KOPT-K1 (cell line): ENCODE results near the gene CCDC6.
"Not testable (repeated sequence)": the region's sequence is repeated elsewhere in the genome, so short reads cannot be mapped to it uniquely, and the experiment has no call there.

Experiments used
- H3K27ac ChIP-seq: fragments of 200-600 bp; sonication (generic); 2 replicates; pipeline ENCODE4 v1.5.1; 2016; ENCODE audit warnings: antibody characterized with exemption, mild to moderate bottlenecking, low read depth, low read length; ENCODE audit not compliant: poor library complexity, severe bottlenecking
- H3K36me3 ChIP-seq: fragments of 200-600 bp; sonication (generic); 2 replicates; pipeline ENCODE4 v1.5.1; 2017; ENCODE audit warnings: antibody characterized with exemption, mild to moderate bottlenecking, low read length, moderate library complexity; ENCODE audit not compliant: insufficient read depth
- H3K9me3 ChIP-seq: fragments of 200-600 bp; sonication (generic); 2 replicates; pipeline ENCODE4 v1.5.1; 2017; ENCODE audit warnings: antibody characterized with exemption, low read length, mild to moderate bottlenecking; ENCODE audit not compliant: insufficient read depth, poor library complexity, severe bottlenecking

The CCDC6 gene

GRCh38 chr10:59807629-59808620, 98.4 kb downstream of the CCDC6 start:
- Histone ChIP-seq H3K27ac (no peak overlapping the region), H3K9me3 (no peaks in the 10 kb centered on the region), H3K36me3 (peaks cover 96% of the 10 kb centered on the region)

GRCh38 chr10:59805014-59805413, 101.3 kb downstream of the CCDC6 start:
- H3K36me3 ChIP-seq = peaks cover 91% of the 10 kb centered on the region
- no peak overlapping the region for H3K27ac ChIP-seq

GRCh38 chr10:59804220-59804619, 102.1 kb downstream of the CCDC6 start:
- Histone ChIP-seq H3K9me3 (no peaks in the 10 kb centered on the region), H3K36me3 (peaks cover 83% of the 10 kb centered on the region), H3K27ac (no peak overlapping the region)

More at GRCh38 chr10:59805014-59805413, 101.3 kb downstream of the CCDC6 start:
- no peaks in the 10 kb centered on the region for H3K9me3 ChIP-seq

DNA sequence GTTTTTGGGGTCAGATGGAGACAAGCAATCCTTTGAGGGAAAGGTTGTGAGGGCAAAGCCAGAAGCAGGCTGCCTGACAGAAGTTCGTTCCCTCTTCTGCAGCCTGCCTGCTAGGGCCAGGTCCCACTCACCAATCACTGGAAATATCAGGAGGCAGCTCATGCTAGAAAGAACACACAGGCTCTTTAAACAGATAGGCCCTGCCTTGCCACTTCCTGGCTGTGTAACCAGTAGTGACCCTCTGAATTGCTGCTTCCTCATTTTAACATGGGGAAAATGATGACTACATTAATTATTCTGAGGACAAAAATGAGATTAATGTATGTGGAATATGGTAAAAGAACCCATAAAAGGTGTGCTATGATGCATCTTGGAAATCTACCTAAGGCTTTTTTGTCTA, 102.6 kb downstream of the CCDC6 start:
- no peaks in the 10 kb centered on the region for H3K9me3 ChIP-seq
- no peak overlapping the region for H3K27ac ChIP-seq
- peaks cover 82% of the 10 kb centered on the region for H3K36me3 ChIP-seq

DNA sequence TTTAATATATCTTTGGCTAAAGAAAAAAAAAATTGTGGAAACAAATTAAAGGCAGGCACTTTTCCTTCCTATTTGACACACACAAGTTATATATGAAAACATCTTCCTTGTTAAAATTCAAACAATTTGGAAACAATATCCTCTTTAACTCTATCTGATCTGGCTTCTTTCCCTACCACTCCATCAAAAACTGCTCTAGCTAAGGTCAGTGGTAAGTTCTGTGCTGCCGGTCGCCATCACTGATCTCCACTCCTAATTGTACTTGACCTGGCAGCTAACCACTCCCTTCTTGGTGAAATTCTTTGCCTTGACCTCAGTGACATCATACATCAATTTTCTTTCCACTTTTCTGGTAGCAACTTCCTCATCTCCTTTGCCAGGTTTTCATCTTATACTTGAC, 105.2 kb downstream of the CCDC6 start:
- Histone ChIP-seq H3K27ac (no peak overlapping the region), H3K9me3 (peaks cover 9% of the 10 kb centered on the region), H3K36me3 (peaks cover 82% of the 10 kb centered on the region)

GRCh38 chr10:59799421-59799820, 106.9 kb downstream of the CCDC6 start:
- H3K9me3 ChIP-seq = peaks cover 11% of the 10 kb centered on the region
- H3K36me3 ChIP-seq = peaks cover 77% of the 10 kb centered on the region
- no peak overlapping the region for H3K27ac ChIP-seq

DNA sequence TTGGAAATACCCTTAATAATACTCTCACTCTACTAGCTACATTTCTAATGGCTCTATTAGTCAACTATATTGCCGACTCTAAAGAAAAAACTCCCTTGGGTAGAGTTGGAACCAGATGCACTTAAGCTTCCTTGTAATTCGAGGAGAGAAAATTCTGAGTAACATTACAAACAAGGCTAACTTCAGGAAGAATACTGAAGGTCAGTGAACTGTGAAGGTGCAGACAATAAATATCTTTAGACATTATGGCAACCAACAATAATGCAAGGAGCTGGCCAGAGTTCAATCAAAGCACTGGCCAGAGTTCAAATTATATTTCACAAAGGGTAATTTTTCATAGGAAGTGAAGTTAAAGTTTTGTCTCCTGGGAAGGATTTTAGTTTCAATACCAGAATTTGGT, 112.4 kb downstream of the CCDC6 start:
- no peak overlapping the region for H3K27ac ChIP-seq
- peaks cover 11% of the 10 kb centered on the region for H3K9me3 ChIP-seq
- H3K36me3 ChIP-seq = peaks cover 71% of the 10 kb centered on the region

GRCh38 chr10:59792812-59793211, 113.5 kb downstream of the CCDC6 start:
- peaks cover 67% of the 10 kb centered on the region for H3K36me3 ChIP-seq
- peaks cover 11% of the 10 kb centered on the region for H3K9me3 ChIP-seq
- no peak overlapping the region for H3K27ac ChIP-seq

DNA sequence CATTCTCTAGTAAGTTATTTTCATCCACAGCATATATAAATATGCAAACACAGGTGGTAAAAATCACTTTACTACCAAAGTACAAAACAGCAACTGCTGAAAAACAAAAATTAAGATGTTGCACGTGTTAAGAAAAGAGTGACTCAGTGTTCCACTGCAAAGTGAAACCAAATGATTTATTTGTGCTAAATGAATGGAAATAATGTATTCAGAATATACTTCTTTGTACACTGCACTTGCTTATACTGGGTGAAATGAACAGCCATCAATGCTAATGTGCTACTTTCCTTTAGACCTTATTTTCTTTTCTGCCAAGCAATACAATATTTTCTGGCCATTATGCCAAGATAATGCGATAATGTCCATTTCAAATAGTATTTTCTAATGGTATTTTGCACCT, 114.8 kb downstream of the CCDC6 start:
- Histone ChIP-seq H3K9me3 (peaks cover 5% of the 10 kb centered on the region), H3K27ac (no peak overlapping the region), H3K36me3 (peaks cover 54% of the 10 kb centered on the region)

GRCh38 chr10:59790080-59790479, 116.3 kb downstream of the CCDC6 start:
- not testable (repeated sequence) for H3K27ac ChIP-seq, H3K9me3 ChIP-seq
- H3K36me3 ChIP-seq = peaks cover 44% of the 10 kb centered on the region

DNA sequence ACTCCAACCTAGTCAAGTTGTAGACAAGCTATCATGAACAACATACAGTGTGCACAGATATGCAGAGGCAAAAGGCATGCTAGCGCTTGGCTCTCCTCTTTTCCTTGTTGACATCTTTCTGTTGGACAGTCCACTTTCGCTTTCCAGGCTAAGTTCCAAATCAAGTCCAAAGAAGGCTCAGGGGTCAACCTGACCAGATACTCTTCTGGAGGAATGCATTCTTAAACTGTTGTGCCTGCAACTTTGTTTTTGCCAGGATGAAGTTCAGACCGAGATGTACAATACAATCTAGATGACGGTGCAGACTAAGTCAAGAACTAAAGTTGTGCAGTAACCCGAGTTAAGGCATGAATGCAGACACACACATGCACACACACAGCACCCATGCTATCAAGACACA, 117.4 kb downstream of the CCDC6 start:
- H3K9me3 ChIP-seq = not testable (repeated sequence)
- peaks cover 33% of the 10 kb centered on the region for H3K36me3 ChIP-seq

DNA sequence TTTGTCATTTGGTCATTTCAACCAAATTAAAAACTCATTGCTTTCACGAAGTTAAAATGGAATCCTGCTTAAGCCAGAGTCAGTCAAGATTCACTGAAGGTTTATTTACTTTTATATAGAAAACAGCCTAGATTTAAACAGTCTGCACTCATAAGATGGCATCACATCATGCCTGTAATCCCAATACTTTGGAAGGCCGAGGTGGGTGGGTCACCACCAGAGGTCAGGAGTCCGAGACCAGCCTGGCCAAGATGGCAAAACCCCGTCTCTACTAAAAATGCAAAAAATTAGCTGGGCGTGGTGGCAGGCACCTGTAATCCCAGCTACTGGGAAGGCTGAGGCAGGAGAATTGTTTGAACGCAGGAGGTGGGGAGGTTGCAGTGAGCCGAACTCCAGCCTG, 119.3 kb downstream of the CCDC6 start:
- not testable (repeated sequence) for H3K27ac ChIP-seq, H3K9me3 ChIP-seq
- H3K36me3 ChIP-seq = peaks cover 14% of the 10 kb centered on the region

More for the DNA sequence above, 117.4 kb downstream of the CCDC6 start:
- H3K27ac ChIP-seq = not testable (repeated sequence)

GRCh38 chr10:59785476-59785875, 120.9 kb downstream of the CCDC6 start:
- not testable (repeated sequence) for H3K36me3 ChIP-seq, H3K9me3 ChIP-seq, H3K27ac ChIP-seq

DNA sequence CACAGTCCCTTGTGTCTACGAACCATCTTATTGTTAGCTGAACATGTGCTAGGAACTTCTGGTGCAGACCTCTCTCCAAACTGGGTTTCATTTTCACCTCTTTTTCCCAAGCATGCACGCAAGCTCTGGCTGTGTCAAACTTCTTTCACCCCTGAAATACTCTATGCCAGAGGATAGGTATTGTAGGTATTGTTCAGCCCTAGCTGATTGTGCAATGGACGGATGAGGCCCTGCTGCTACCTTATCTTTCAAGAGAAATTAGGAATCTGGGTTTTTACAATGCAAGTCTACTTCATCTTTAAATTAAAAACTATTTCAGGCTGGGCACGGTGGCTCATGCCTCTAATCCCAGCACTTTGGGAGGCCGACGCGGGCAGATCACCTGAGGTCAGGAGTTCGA, 124.8 kb downstream of the CCDC6 start:
- H3K27ac ChIP-seq = no peak overlapping the region
- no peaks in the 10 kb centered on the region for H3K36me3 ChIP-seq
- H3K9me3 ChIP-seq = peaks cover 6% of the 10 kb centered on the region

DNA sequence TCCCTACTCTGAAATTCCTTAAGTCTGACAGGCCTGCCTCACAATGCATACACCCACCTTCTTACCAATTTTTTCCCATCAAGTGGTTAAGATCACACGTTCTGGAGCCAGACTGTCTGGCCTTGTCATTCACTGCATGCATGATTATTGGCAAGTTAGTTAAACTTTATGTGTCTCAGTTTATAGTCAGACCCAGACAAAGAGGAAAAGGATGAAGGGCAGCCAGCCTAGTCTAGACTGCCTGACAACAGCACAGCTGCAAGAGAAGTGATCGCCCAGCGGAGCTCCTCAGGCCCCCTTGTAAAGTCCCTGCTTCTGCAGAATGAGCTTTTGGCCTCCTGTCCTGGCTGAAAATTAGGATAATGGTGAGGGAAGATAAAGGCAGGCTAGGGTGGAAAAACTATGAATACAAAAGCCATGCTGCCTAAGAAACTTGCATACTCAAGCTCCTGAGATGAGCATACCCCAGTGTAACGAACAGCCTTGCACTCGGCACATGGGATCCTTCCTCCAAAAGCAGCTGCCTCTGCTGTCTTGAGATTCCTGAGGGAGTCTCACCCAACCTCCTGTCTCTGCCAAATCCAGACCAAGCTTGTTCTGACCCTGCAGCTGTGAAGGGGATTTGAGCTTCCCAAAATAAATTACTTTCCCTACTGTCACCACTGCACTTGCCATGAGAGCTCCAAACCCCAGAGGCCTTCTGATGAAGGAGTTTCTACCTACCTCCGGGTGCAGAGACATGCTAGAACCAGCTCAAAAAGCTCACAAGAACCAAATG, 126.4 kb downstream of the CCDC6 start:
- Histone ChIP-seq H3K9me3 (peaks cover 6% of the 10 kb centered on the region), H3K36me3 (no peaks in the 10 kb centered on the region), H3K27ac (no peak overlapping the region)
